Endothelial cell of umbilical vein (primary cell): ENCODE data around the gene SAMD14.

Experiments used
- CTCF ChIP-seq, 2 donors: IDR thresholded peaks; 1 replicate in 1 of 2; 2 replicates in 1 of 2; pipeline ENCODE4 v1.5.1; 2011; ENCODE audit warnings: low read length in 2 of 2, mild to moderate bottlenecking in 2 of 2, moderate library complexity in 2 of 2, control low read depth in 1 of 2, inconsistent platforms in 1 of 2, low read depth in 1 of 2; ENCODE audit not compliant: insufficient read depth in 1 of 2; ENCODE audit errors: extremely low read depth in 1 of 2
- EZH2 ChIP-seq: IDR thresholded peaks from 2 replicates; pipeline ENCODE4 v1.6.1; 2012; ENCODE audit warnings: borderline replicate concordance, low read depth, mild to moderate bottlenecking, moderate library complexity, low read length, inconsistent platforms; ENCODE audit not compliant: severe bottlenecking
- FOS ChIP-seq: IDR thresholded peaks from 2 replicates; pipeline ENCODE4 v1.6.1; 2011; ENCODE audit warnings: mild to moderate bottlenecking, low read length, moderate library complexity, borderline replicate concordance; ENCODE audit not compliant: insufficient read depth
- JUN ChIP-seq: IDR thresholded peaks from 2 replicates; pipeline ENCODE4 v1.6.1; 2011; ENCODE audit warnings: borderline replicate concordance, low read depth; ENCODE audit not compliant: insufficient read length, insufficient read depth
- MAX ChIP-seq: IDR thresholded peaks from 2 replicates; pipeline ENCODE4 v1.6.1; 2011; ENCODE audit not compliant: insufficient read depth, insufficient read length
- MYC ChIP-seq: IDR thresholded peaks from one replicate; pipeline ENCODE4 v1.6.1; 2011; ENCODE audit warnings: mild to moderate bottlenecking, low read depth, low read length
- POLR2A ChIP-seq: IDR thresholded peaks from 2 replicates; pipeline ENCODE4 v1.6.1; 2012; ENCODE audit warnings: low read depth, mild to moderate bottlenecking, control low read depth, low read length
- POLR2AphosphoS5 ChIP-seq: IDR thresholded peaks from 2 replicates; pipeline ENCODE4 v1.6.1; 2012; ENCODE audit warnings: low read depth, mild to moderate bottlenecking, control low read depth, low read length, moderate library complexity; ENCODE audit not compliant: insufficient read depth

GRCh38 chr17:50145532-50146229, 15.7 kb upstream of the SAMD14 start:
- TF ChIP-seq FOS (no peak), CTCF (IDR thresholded peaks at IDR 0.05; ENCODE audit: extremely low read depth in 1 of 2, insufficient read depth in 1 of 2, low read depth in 1 of 2, low read length in 2 of 2) (no peak), POLR2A (no peak), POLR2AphosphoS5 (no peak), JUN (no peak), EZH2 (no peak), MYC (no peak), MAX (no peak)
